GM12878 (cell line): ENCODE data around the gene PLSCR1. TPM values are rescaled to one million over a fixed set of nuclear protein-coding genes. Genes with fewer than 3 reads are reported as not detected.

Experiments used
- BCL11A ChIP-seq: IDR thresholded peaks from 2 replicates; pipeline ENCODE4 v1.6.1; 2011; ENCODE audit warnings: low read depth, low read length
- BHLHE40 ChIP-seq, 2 experiments: fragments of 450-650 bp in 1 of 2; IDR thresholded peaks; 2 replicates each; pipeline ENCODE4 v1.6.1; 2011 to 2017; ENCODE audit warnings: low read depth in 2 of 2, borderline replicate concordance in 1 of 2, improper control_type of control experiment in 1 of 2, low read length in 1 of 2, mild to moderate bottlenecking in 1 of 2
- CBFB ChIP-seq: IDR thresholded peaks from 2 replicates; pipeline ENCODE4 v1.6.1; 2016; ENCODE audit warnings: antibody characterized with exemption, low read depth
- CREM ChIP-seq: IDR thresholded peaks from 2 replicates; pipeline ENCODE4 v1.6.1; 2014; ENCODE audit warnings: antibody characterized with exemption, low read depth
- CTCF ChIP-seq, 3 experiments: IDR thresholded peaks in 2 of 3; conservative IDR thresholded peaks in 1 of 3; 2 replicates each; pipeline ENCODE4 v1.5.1; 2011; ENCODE audit warnings: low read depth in 3 of 3, low read length in 3 of 3, mild to moderate bottlenecking in 3 of 3, control low read depth in 2 of 3, moderate library complexity in 2 of 3, inconsistent platforms in 1 of 3, mixed read lengths in 1 of 3; ENCODE audit not compliant: control insufficient read depth in 2 of 3, insufficient read depth in 1 of 3; ENCODE audit errors: extremely low read depth in 1 of 3
- E2F4 ChIP-seq: IDR thresholded peaks from 2 replicates; pipeline ENCODE4 v1.6.1; 2012; ENCODE audit warnings: low read depth, low read length, improper control_type of control experiment
- EED ChIP-seq: sonication (generic); IDR thresholded peaks from 2 replicates; pipeline ENCODE4 v1.6.1; 2016; ENCODE audit warnings: antibody characterized with exemption, low read depth
- ETV6 ChIP-seq, 2 experiments: fragments of 450-650 bp in 1 of 2; IDR thresholded peaks in 1 of 2; conservative IDR thresholded peaks in 1 of 2; 2 replicates each; pipeline ENCODE4 v1.6.1; 2014; ENCODE audit warnings: antibody characterized with exemption in 1 of 2, borderline replicate concordance in 1 of 2, low read depth in 1 of 2, mild to moderate bottlenecking in 1 of 2, moderate library complexity in 1 of 2
- GATAD2B ChIP-seq: fragments of 450-650 bp; conservative IDR thresholded peaks from 2 replicates; pipeline ENCODE4 v1.6.1; 2017; ENCODE audit warnings: low read depth, mild to moderate bottlenecking, moderate library complexity
- IKZF1 ChIP-seq: fragments of 450-650 bp; conservative IDR thresholded peaks from 2 replicates; pipeline ENCODE4 v1.6.1; 2017; ENCODE audit warnings: antibody characterized with exemption, mild to moderate bottlenecking
- MLLT1 ChIP-seq: fragments of 450-650 bp; IDR thresholded peaks from 2 replicates; pipeline ENCODE4 v1.6.1; 2016; ENCODE audit warnings: mild to moderate bottlenecking
- NKRF ChIP-seq: fragments of 450-650 bp; conservative IDR thresholded peaks from 2 replicates; pipeline ENCODE4 v1.6.1; 2017; ENCODE audit warnings: mild to moderate bottlenecking, moderate library complexity
- NR2F1 ChIP-seq: fragments of 450-650 bp; conservative IDR thresholded peaks from 2 replicates; pipeline ENCODE4 v1.6.1; 2017; ENCODE audit warnings: mild to moderate bottlenecking
- NRF1 ChIP-seq: conservative IDR thresholded peaks from 2 replicates; pipeline ENCODE4 v1.6.1; 2011; ENCODE audit warnings: mild to moderate bottlenecking, low read depth, low read length, improper control_type of control experiment
- PBX3 ChIP-seq: IDR thresholded peaks from 2 replicates; pipeline ENCODE4 v1.6.1; 2011; ENCODE audit warnings: mild to moderate bottlenecking, low read depth, low read length, moderate library complexity; ENCODE audit not compliant: insufficient replicate concordance
- SIN3A ChIP-seq: IDR thresholded peaks from 2 replicates; pipeline ENCODE4 v1.6.1; 2012; ENCODE audit warnings: low read depth, low read length, improper control_type of control experiment
- SRF ChIP-seq, 2 experiments: IDR thresholded peaks; 2 replicates each; pipeline ENCODE4 v1.6.1; 2011; ENCODE audit warnings: low read depth in 2 of 2, low read length in 2 of 2, mild to moderate bottlenecking in 1 of 2, moderate library complexity in 1 of 2
- YY1 ChIP-seq: IDR thresholded peaks from 2 replicates; pipeline ENCODE4 v1.6.1; 2011; ENCODE audit warnings: low read depth, mild to moderate bottlenecking, low read length
- polyA plus RNA-seq, 11 experiments: library from polyadenylated mRNA; depleted of rRNA in 4 of 11; unstranded in 6 of 11; stranded (reverse) in 5 of 11; fragments of >200 nt; fragmentation: Nextera tagmentation in 4 of 11; fragmentation: Illumina TruSeq in 1 of 11; extraction: Ambion mirVana in 4 of 11; extraction: Trizol in 1 of 11; gene quantifications; 1 replicate in 1 of 11; 2 replicates in 10 of 11; pipeline versions ENCODE4 v1.2.1 to v1.2.3, GENCODE V29; 2011 to 2016; ENCODE audit warnings: inconsistent platforms in 2 of 11, missing spikeins in 2 of 11, low read depth in 1 of 11
- total RNA-seq, 4 experiments: library from RNA; depleted of rRNA in 3 of 4; stranded (reverse); fragments of >200 nt in 3 of 4; fragmentation: Illumina TruSeq in 1 of 4; extraction: Trizol in 1 of 4; gene quantifications; 2 replicates each; pipeline versions ENCODE4 v1.2.1 to v1.2.3, GENCODE V29; 2013 to 2021

Gene PLSCR1
- total and polyA plus RNA-seq, 10 of the 15 experiments (the other 5 are each of a cell fraction or from before 2014, with no cell fraction given): 35.4 to 77.8 (median 41.1) TPM

GRCh38 chr3:146544002-146544928 lies at the start of gene PLSCR1 (continued):
- TF ChIP-seq E2F4: peak; percentile 40; the same call in 1 of the 2 replicates
- TF ChIP-seq BHLHE40 (IDR thresholded peaks at IDR 0.05; ENCODE audit: borderline replicate concordance in 1 of 2, low read depth in 2 of 2, low read length in 1 of 2): peak in 1 of 2 experiments; percentile 30; a peak in 2 of 4 replicates
- TF ChIP-seq YY1: peak; percentile 71
- peak; percentile 26; the same call in 1 of the 2 replicates for TF ChIP-seq SIN3A
- no peak for TF ChIP-seq PBX3
- TF ChIP-seq SRF (IDR thresholded peaks at IDR 0.05; ENCODE audit: low read depth in 2 of 2, low read length in 2 of 2): no peak
- TF ChIP-seq NRF1: peak; percentile 47
- peak; percentile 95 for TF ChIP-seq EED
- TF ChIP-seq IKZF1: peak; percentile 98
- peak; percentile 75 for TF ChIP-seq NR2F1
- TF ChIP-seq MLLT1: 0 out of 2 replicates have a peak, but pooled peaks have one; percentile 47
- TF ChIP-seq CTCF (IDR thresholded peaks at IDR 0.05 in 2 of 3, conservative IDR thresholded peaks at IDR 0.05 in 1 of 3; ENCODE audit: control insufficient read depth in 2 of 3, extremely low read depth in 1 of 3, insufficient read depth in 1 of 3, low read depth in 3 of 3, low read length in 3 of 3): no peak
- TF ChIP-seq GATAD2B: peak; percentile 79
- 0 out of 2 replicates have a peak, but pooled peaks have one; percentile 19 for TF ChIP-seq CBFB
- peak in 1 of 2 experiments; percentile 89; a peak in 2 of 4 replicates for TF ChIP-seq ETV6 (conservative IDR thresholded peaks at IDR 0.05 in 1 of 2, IDR thresholded peaks at IDR 0.05 in 1 of 2; ENCODE audit: borderline replicate concordance in 1 of 2, low read depth in 1 of 2)
- TF ChIP-seq CREM: peak; percentile 39; the same call in 1 of the 2 replicates
- TF ChIP-seq NKRF: no peak; the same call in 1 of the 2 replicates
- 0 out of 2 replicates have a peak, but pooled peaks have one; percentile 7 for TF ChIP-seq BCL11A
